Left cardiac atrium (tissue), 4 donors: ENCODE measurements around the gene RNF5. TPM values are rescaled to one million over a fixed set of nuclear protein-coding genes. Genes with fewer than 3 reads are reported as not detected.
"Not testable (repeated sequence)": the region's sequence is repeated elsewhere in the genome, so short reads cannot be mapped to it uniquely, and the experiment has no call there.

Source experiments
- ATAC-seq, 2 donors: fragments of 200-7000 bp; cut with Tn5 transposase; one replicate each; pipeline ENCODE4 v1.9.1; 2020; ENCODE audit warnings: mild to moderate bottlenecking in 2 of 2, moderate library complexity in 2 of 2
- DNase-seq: peaks from one replicate; pipeline ENCODE4 v3.0.0-alpha.2; 2020
- intact Hi-C, 2 donors: fragments of 100-400 bp; cut with DNase I; formaldehyde crosslinking; loops; one replicate each; pipeline versions ENCODE4 v1.14.1 to v1.15.1; 2022 to 2023
- long read RNA-seq: library from polyadenylated mRNA; unstranded; transcript quantifications from one replicate; pipeline ENCODE4 v2.0.0, GENCODE V29; 2021
- total RNA-seq, 2 donors: library from RNA; stranded (reverse); fragmentation: NEBNext Ultra II Directional; extraction: Animal tissue kit (Norgen Biotek cat#: 25700); gene quantifications; one replicate each; pipeline ENCODE4 v1.2.1, GENCODE V29; 2021
- donor health status: DM: no; HTN: yes; CAD: no.
- donor health status: DM: no; HTN: yes; CAD: no; lungs with severe emphysema.
- donor health status: DM: yes; HTN: yes; CAD: no.
- donor health status: Dilated cardiomyopathy.

The RNF5 gene
- total RNA-seq: 10 to 100 TPM; 73.0 to 77.9 TPM
- long read RNA-seq, partial matches to known transcripts: 1 of 1 reads
- long read RNA-seq, other reads (novel, unspliced or antisense): 0 of 1 reads

GRCh38 chr6:32177788-32178546, at the start of gene RNF5:
Gene RNF5 (plus strand): TSS chr6:32178405. CDS start chr6:32178512, 107 bp downstream.
- DNase-seq: peak; percentile 96
- intact Hi-C loops: no loop called here
- ATAC-seq: peak; percentile 85 to 87

- DNase-seq (no peak), ATAC-seq (no peak)
Measured at GRCh38 chr6:32128751-32129296, 49.4 kb upstream of the RNF5 start.

GRCh38 chr6:32129297-32130088, 48.7 kb upstream of the RNF5 start:
- intact Hi-C loops: loop anchor here in 1 of 2 donors (5.0 kb wide), 1 partner anchor 1068 kb away; no protein-coding TSS in a partner anchor
- no peak for DNase-seq
- ATAC-seq: peak; percentile 36 to 51

More at GRCh38 chr6:32128751-32129296, 49.4 kb upstream of the RNF5 start:
- intact Hi-C loops: loop anchor here in 1 of 2 donors (5.0 kb wide), 1 partner anchor 1068 kb away; no protein-coding TSS in a partner anchor

- no peak for DNase-seq
- ATAC-seq: no peak
- intact Hi-C loops: no loop called here
Measured at GRCh38 chr6:32131439-32131948, 46.7 kb upstream of the RNF5 start.

- DNase-seq (no peak), ATAC-seq (no peak)
- intact Hi-C loops: no loop called here
Measured at GRCh38 chr6:32132110-32132509, 46.1 kb upstream of the RNF5 start.

- intact Hi-C loops: no loop called here
- DNase-seq: no peak
- no peak for ATAC-seq
Measured at GRCh38 chr6:32133786-32134185, 44.4 kb upstream of the RNF5 start.

- intact Hi-C loops: no loop called here
- ATAC-seq: no peak
- DNase-seq: no peak
Measured at GRCh38 chr6:32137454-32137853, 40.8 kb upstream of the RNF5 start.

- intact Hi-C loops: no loop called here
- no peak for DNase-seq
Measured at GRCh38 chr6:32139590-32139989, 38.6 kb upstream of the RNF5 start.

GRCh38 chr6:32140420-32141046, 37.7 kb upstream of the RNF5 start:
- intact Hi-C loops: no loop called here
- ATAC-seq: peak in 1 of 2 donors; percentile 44
- DNase-seq: no peak

More at GRCh38 chr6:32139590-32139989, 38.6 kb upstream of the RNF5 start:
- ATAC-seq: no peak

- ATAC-seq, DNase-seq, intact Hi-C loops: not testable (repeated sequence)
Measured at GRCh38 chr6:32144238-32144637, 34.0 kb upstream of the RNF5 start.

- ATAC-seq (no peak), DNase-seq (no peak)
- intact Hi-C loops: no loop called here
Measured at GRCh38 chr6:32146287-32146686, 31.9 kb upstream of the RNF5 start.

- ATAC-seq (no peak), DNase-seq (no peak)
- intact Hi-C loops: no loop called here
Measured at GRCh38 chr6:32146687-32147086, 31.5 kb upstream of the RNF5 start.

GRCh38 chr6:32147401-32148132, 30.6 kb upstream of the RNF5 start:
- no peak for ATAC-seq
- intact Hi-C loops: no loop called here

GRCh38 chr6:32148289-32149091, 29.7 kb upstream of the RNF5 start:
- DNase-seq: peak; percentile 80
- intact Hi-C loops: no loop called here
- ATAC-seq: peak; percentile 28 to 75

More at GRCh38 chr6:32147401-32148132, 30.6 kb upstream of the RNF5 start:
- DNase-seq: no peak

- intact Hi-C loops: no loop called here
- DNase-seq: no peak
- ATAC-seq: no peak
Measured at GRCh38 chr6:32149092-32149755, 29.0 kb upstream of the RNF5 start.

- intact Hi-C loops: no loop called here
- ATAC-seq (no peak), DNase-seq (no peak)
Measured at GRCh38 chr6:32149932-32150870, 28.0 kb upstream of the RNF5 start.
